ENCODE data around the gene CTCF. TPM values are rescaled to one million over a fixed set of nuclear protein-coding genes. Genes with fewer than 3 reads are reported as not detected.
A peak's percentile ranks its signal among the peaks of the same experiment; 100 is the strongest.

The CTCF gene
- total RNA-seq, 6 experiments from 2014 or later, result 22.6 to 31.1 (median 29.4) TPM

- Mint-ChIP-seq H3K9me3 (no peaks in the 10 kb centered on the region), H3K27me3 (ENCODE audit: insufficient read depth) (peaks cover 2% of the 10 kb centered on the region), H3K4me3 (no peak overlapping the region), H3K4me1 (ENCODE audit: low read depth) (peaks cover 6% of the 10 kb centered on the region), H3K27ac (peak overlapping the region; percentile 16), H3K36me3 (ENCODE audit: low read depth) (no peaks in the 10 kb centered on the region)
- no peak for DNase-seq
- TF ChIP-seq CTCF (IDR thresholded peaks at IDR 0.05), result no peak
These were observed 14.7 kb upstream of the CTCF start for GRCh38 chr16:67547423-67548264.

- no peak overlapping the region for H3K4me3 Mint-ChIP-seq
- no peaks in the 10 kb centered on the region for H3K9me3 Mint-ChIP-seq
- H3K27ac Mint-ChIP-seq, result peak overlapping the region; percentile 45
- H3K36me3 Mint-ChIP-seq (ENCODE audit: low read depth), result no peaks in the 10 kb centered on the region
- H3K4me1 Mint-ChIP-seq (ENCODE audit: low read depth), result peaks cover 5% of the 10 kb centered on the region; the same call in 1 of the 2 replicates
- TF ChIP-seq CTCF (IDR thresholded peaks at IDR 0.05), result no peak
- peaks cover 2% of the 10 kb centered on the region for H3K27me3 Mint-ChIP-seq (ENCODE audit: insufficient read depth)
- DNase-seq, result no peak
These were observed 13.8 kb upstream of the CTCF start for GRCh38 chr16:67548265-67549126.

GRCh38 chr16:67549240-67549639, 13.1 kb upstream of the CTCF start:
- no peak overlapping the region for H3K4me3 Mint-ChIP-seq
- TF ChIP-seq CTCF (IDR thresholded peaks at IDR 0.05), result no peak
- no peak for DNase-seq
- peaks cover 9% of the 10 kb centered on the region for H3K4me1 Mint-ChIP-seq (ENCODE audit: low read depth)
- peaks cover 2% of the 10 kb centered on the region; the same call in 1 of the 2 replicates for H3K27me3 Mint-ChIP-seq (ENCODE audit: insufficient read depth)
- peak overlapping the region; percentile 45 for H3K27ac Mint-ChIP-seq
- no peaks in the 10 kb centered on the region for H3K9me3 Mint-ChIP-seq
- no peaks in the 10 kb centered on the region for H3K36me3 Mint-ChIP-seq (ENCODE audit: low read depth)

- Mint-ChIP-seq H3K36me3 (ENCODE audit: low read depth) (no peaks in the 10 kb centered on the region), H3K9me3 (no peaks in the 10 kb centered on the region), H3K27ac (no peak overlapping the region), H3K27me3 (ENCODE audit: insufficient read depth) (peaks cover 2% of the 10 kb centered on the region; the same call in 1 of the 2 replicates), H3K4me1 (ENCODE audit: low read depth) (peaks cover 12% of the 10 kb centered on the region), H3K4me3 (no peak overlapping the region)
- TF ChIP-seq CTCF (IDR thresholded peaks at IDR 0.05), result no peak
- no peak for DNase-seq
These were observed 12.4 kb upstream of the CTCF start for GRCh38 chr16:67549936-67550335.

GRCh38 chr16:67551091-67551490, 11.2 kb upstream of the CTCF start:
- no peaks in the 10 kb centered on the region for H3K9me3 Mint-ChIP-seq
- no peak for TF ChIP-seq CTCF (IDR thresholded peaks at IDR 0.05)
- no peaks in the 10 kb centered on the region for H3K36me3 Mint-ChIP-seq (ENCODE audit: low read depth)
- no peak overlapping the region for H3K4me3 Mint-ChIP-seq
- DNase-seq, result no peak
- H3K4me1 Mint-ChIP-seq (ENCODE audit: low read depth), result peaks cover 21% of the 10 kb centered on the region
- H3K27ac Mint-ChIP-seq, result no peak overlapping the region
- peaks cover 2% of the 10 kb centered on the region; the same call in 1 of the 2 replicates for H3K27me3 Mint-ChIP-seq (ENCODE audit: insufficient read depth)

All from HFFc6 (cell line).